Stimulated activated CD4-positive, alpha-beta T cell treated with anti-CD3 and anti-CD28 coated beads, Interleukin-12 subunit alpha, Interleukin-12 subunit beta, amount 100 ng/mL, for 48 hours (primary cell): ENCODE data around the gene RAPGEF3.

Experiments
- DNase-seq, 3 donors: peaks; one replicate each; pipeline ENCODE4 v3.0.0-alpha.2; 2020; ENCODE audit warnings: low read depth in 2 of 3, low spot score in 1 of 3

The RAPGEF3 gene

DNA sequence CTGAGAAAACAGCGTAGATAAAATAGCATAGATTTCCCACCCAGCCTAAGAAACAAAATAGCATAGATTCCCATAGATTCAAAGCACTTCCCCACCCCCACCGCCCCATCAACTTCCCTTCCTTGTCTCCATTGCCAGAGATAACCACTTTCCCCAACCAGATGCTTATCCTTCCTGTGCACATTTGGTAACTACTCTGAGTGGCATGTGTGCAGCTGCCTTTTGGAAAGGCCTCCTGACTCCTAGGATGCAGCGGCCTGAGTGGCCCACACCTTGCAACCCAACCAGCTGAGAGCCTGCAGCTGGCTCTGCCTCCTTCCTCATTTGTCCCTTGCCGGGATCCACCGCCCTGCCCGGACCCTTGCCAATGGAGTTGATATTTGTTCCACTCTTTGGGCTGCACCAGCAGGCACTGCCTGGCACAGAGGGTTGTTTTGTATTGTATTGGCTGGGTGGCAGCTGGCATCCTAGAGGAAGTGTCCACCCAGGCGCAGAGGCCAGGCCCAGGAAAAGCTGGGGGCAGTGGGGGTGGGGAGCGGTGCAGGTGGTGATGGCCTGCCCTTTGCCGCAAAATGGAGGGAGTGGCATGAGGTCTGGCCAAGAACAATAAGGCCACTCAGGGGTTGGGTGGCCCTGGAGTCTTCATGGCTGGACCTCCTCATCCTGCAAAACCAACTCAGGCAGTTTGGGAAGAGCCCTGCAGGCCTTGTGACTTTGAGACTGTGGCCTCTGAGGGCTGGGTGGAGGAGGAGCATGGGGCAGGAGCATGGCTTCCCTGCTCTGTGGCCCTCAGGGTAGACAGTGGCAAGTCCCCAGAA is 19.3 kb upstream of the RAPGEF3 start:
- DNase-seq, result no peak

- no peak for DNase-seq
These were observed 18.5 kb upstream of the RAPGEF3 start for GRCh38 chr12:47777151-47777550.

GRCh38 chr12:47776471-47777143 is 17.9 kb upstream of the RAPGEF3 start:
- no peak for DNase-seq

GRCh38 chr12:47775100-47775911 is 16.6 kb upstream of the RAPGEF3 start:
- DNase-seq, result no peak

GRCh38 chr12:47774663-47775062 is 16.0 kb upstream of the RAPGEF3 start:
- DNase-seq, result no peak

DNA sequence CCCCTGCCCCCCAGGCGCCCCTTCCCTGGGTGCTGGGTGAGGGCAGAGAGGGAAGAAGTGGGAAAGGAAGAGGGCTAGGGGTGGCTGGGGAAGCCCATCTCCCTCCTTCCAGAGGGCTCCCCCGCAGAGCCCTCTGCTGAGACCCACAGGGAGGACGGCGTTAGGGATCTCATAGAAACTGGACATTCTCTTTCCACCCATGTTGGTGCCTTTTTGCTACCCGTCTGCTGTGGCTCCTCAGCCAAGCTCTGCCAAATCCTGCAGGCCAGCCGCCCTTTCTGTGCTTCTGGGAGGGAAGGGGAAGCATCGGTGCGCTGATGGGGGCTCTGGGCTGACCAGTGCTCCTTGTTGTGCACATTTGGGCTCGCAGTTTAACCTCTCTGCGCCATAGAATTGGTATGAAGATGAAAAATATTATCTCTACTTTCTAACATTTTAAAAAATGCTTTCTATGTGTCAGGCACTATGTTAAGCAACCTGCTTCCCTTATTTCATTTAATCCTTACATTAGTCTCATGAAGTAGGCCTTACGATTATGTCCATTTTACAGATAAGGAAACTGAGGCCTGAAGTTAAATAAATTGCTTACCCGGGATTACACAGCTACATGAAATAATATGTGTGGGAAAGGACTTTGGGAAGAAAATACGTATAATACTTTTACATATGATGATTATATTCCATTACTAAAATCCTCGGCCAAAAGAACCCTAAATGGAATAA is 15.3 kb upstream of the RAPGEF3 start:
- no peak for DNase-seq

GRCh38 chr12:47773062-47773857 is 14.6 kb upstream of the RAPGEF3 start, which contains the start of gene SLC48A1:
Gene SLC48A1, plus strand, starts transcription at chr12:47773238. Its CDS starts 67 bp downstream, at chr12:47773305.
- peak in 2 of 3 donors; percentile 43 to 63 for DNase-seq

- DNase-seq, result no peak
These were observed 14.0 kb upstream of the RAPGEF3 start for GRCh38 chr12:47772738-47773061.

DNA sequence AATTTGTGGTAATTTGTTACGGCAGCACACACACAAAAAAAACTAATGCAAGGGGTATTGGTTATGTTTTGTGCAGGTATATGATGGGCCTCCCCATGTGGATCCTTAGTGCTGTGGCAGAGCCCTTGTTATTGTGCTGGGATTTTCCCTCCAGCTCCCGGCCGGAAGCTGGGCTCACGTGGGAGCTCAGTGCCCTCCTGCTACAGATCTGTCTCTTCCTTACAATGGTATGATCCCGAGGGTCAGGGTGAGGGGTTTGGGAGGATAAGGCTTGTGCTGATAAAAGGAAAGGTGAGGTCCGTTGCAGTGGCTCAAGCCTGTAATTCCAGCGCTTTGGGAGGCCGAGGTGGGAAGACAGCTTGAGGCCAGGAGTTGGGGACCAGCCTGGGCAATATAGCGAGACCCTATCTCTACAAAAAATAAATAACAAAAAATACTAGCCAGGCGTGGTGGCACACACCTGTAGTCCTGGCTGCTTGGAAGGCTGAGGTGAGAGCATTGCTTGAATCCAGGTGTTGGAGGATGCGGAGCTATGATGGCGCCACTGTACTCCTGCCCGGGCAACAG is 13.5 kb upstream of the RAPGEF3 start:
- no peak for DNase-seq

- DNase-seq, result no peak
These were observed 12.6 kb upstream of the RAPGEF3 start for GRCh38 chr12:47771304-47771703.

DNA sequence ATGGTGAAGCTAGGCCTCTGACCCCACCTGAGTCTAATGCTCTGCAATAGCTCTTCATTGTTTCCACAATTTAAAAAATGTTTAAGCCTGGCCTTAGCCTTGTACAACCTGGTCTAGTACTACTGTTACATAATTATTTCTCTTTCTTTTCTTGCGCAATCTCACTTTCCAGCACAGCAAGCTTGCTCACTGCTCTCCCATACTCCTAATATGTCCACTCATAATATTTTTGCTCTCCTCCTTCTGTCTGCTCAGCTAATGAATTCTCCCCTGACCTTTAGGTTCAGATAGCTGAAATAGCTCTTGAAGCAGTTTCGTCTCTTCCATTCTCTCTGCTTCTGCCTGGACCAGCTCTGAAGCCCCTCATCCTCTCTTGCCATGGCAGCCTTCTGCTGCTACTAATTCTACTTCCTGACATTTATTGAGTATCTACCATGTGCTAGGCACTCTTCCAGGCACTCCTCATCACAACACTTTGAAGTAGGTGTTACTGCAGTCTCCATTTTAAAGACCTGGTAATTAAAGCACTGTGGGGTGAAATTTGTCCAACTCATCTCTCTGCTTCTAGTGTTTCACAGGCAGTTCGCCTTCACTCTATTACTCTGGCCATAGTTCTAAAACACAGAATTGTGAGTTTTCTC is 11.5 kb upstream of the RAPGEF3 start:
- no peak for DNase-seq

- DNase-seq, result no peak
These were observed 10.8 kb upstream of the RAPGEF3 start for GRCh38 chr12:47769234-47770085.

DNA sequence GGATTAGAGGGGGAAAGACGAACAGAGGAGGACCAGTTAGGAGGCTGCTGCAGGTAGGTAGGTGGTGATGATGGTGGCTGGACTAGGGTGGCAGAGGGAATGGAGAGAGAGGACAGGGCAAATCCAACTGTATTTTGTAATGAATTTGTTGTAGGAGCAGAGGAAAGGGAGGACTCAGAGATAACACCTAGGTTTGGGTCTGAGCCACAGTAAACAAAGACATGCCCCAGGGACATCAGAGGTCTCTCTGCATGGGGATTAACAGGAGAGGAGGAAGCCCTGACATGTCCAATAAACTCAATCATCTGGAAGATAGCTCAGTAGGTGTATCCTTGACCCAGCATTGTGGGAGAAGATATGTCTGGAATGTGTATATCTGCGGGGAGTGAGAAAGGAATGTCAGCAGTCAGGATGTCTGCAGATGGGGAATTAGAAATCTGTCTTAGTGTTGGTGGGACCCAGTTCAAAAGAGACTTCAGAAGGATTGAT is 9.7 kb upstream of the RAPGEF3 start:
- no peak for DNase-seq

DNA sequence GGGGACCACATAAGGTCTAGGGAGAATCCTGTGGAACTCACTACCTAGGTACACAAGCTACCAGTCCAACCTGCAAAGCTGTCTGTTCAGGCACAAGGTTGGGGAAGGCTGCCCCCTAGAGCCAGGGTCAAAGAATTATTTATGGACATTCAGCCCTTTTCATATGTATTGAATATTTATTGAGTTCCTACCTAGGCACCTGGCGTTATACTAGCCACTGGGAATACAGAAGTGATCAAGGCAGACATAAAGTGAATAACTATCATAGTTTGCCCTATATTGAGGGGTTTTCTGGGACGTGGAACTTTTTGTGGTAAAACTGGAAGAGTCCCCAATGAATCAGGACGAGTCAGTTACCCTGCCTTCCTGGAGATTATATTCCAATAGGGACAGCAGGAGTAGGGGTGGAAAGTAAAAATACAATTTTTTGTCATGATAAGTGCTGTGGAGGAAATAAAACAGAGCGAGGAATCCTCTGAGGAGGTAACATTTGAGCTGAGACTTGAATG is 8.6 kb upstream of the RAPGEF3 start:
- DNase-seq, result peak; percentile 53 to 69 (median 66)

- DNase-seq, result no peak
These were observed 8.0 kb upstream of the RAPGEF3 start for GRCh38 chr12:47766502-47767215.

- no peak for DNase-seq
These were observed 5.0 kb upstream of the RAPGEF3 start for GRCh38 chr12:47763481-47764346.
